HEK293 (cell line): ENCODE data around the gene ZC3H15.
A peak's percentile ranks its signal among the peaks of the same experiment; 100 is the strongest.

ENCODE experiments used
- CTCF ChIA-PET: fragments of 350-600 bp; formaldehyde crosslinking; extraction: SDS; loops from one replicate; lab custom pipeline; 2021; ENCODE audit warnings: antibody characterized with exemption; lab: Yijun Ruan, JAX
- POLR2A ChIA-PET: fragments of 300-600 bp; formaldehyde crosslinking; extraction: SDS; loops from one replicate; lab custom pipeline; 2020; ENCODE audit warnings: antibody characterized with exemption, inconsistent platforms; lab: Yijun Ruan, JAX
- H3K27ac ChIP-seq: fragments of 200-500 bp; sonication (Bioruptor generic); 2 replicates; pipeline ENCODE4 v1.5.1; 2014; ENCODE audit warnings: low read depth, low read length, control low read depth, inconsistent platforms; ENCODE audit errors: extremely low read depth
- H3K36me3 ChIP-seq, 2 experiments: fragments of 200-500 bp in 1 of 2; sonication (Bioruptor generic) in 1 of 2; 1 replicate in 1 of 2; 2 replicates in 1 of 2; pipeline ENCODE4 v1.5.1; 2014 to 2017; ENCODE audit warnings: inconsistent platforms in 2 of 2, low read length in 2 of 2; ENCODE audit not compliant: control insufficient read depth in 2 of 2, insufficient read depth in 1 of 2
- H3K4me1 ChIP-seq: fragments of 200-500 bp; sonication (Bioruptor generic); 2 replicates; pipeline ENCODE4 v1.5.1; 2014; ENCODE audit warnings: mild to moderate bottlenecking, low read length, inconsistent platforms; ENCODE audit not compliant: control insufficient read depth, insufficient read depth
- H3K4me3 ChIP-seq: 2 replicates; pipeline ENCODE4 v1.5.1; 2011; ENCODE audit warnings: low read depth, mild to moderate bottlenecking, control low read depth, low read length, moderate library complexity
- H3K9me3 ChIP-seq: fragments of 200-500 bp; sonication (Bioruptor generic); 2 replicates; pipeline ENCODE4 v1.5.1; 2014; ENCODE audit warnings: low read depth, low read length, inconsistent platforms; ENCODE audit not compliant: control insufficient read depth, insufficient read depth
- HOXA7 ChIP-seq: sonication (generic); formaldehyde crosslinking; IDR thresholded peaks from 2 replicates; pipeline ENCODE4 v1.8.1; 2022; ENCODE audit warnings: missing genetic modification reagents, borderline replicate concordance
- MEIS1 ChIP-seq: sonication (generic); formaldehyde crosslinking; IDR thresholded peaks from 2 replicates; pipeline ENCODE4 v1.8.1; 2022; ENCODE audit warnings: missing genetic modification reagents, mild to moderate bottlenecking, borderline replicate concordance
- OVOL3 ChIP-seq: fragments of 450-650 bp; formaldehyde crosslinking; IDR thresholded peaks from 2 replicates; pipeline ENCODE4 v1.5.1; 2016; ENCODE audit warnings: missing biosample characterization, missing genetic modification characterization
- SCRT1 ChIP-seq: fragments of 450-650 bp; formaldehyde crosslinking; IDR thresholded peaks from 2 replicates; pipeline ENCODE4 v1.5.1; 2016; ENCODE audit warnings: missing biosample characterization, missing genetic modification characterization, borderline replicate concordance
- ZEB2 ChIP-seq: fragments of 450-650 bp; formaldehyde crosslinking; IDR thresholded peaks from 2 replicates; pipeline ENCODE4 v1.5.1; 2016; ENCODE audit warnings: missing biosample characterization, missing genetic modification characterization
- ZNF311 ChIP-seq: fragments of 450-650 bp; formaldehyde crosslinking; IDR thresholded peaks from 2 replicates; pipeline ENCODE4 v1.5.1; 2017; ENCODE audit warnings: missing biosample characterization, missing genetic modification characterization, borderline replicate concordance
- TF ChIP-seq, protein P1 (sequence below): fragments of 450-650 bp; formaldehyde crosslinking; IDR thresholded peaks from 2 replicates; pipeline ENCODE4 v1.5.1; 2016; ENCODE audit warnings: missing biosample characterization, missing genetic modification characterization
- TF ChIP-seq, protein P2 (sequence below): fragments of 450-650 bp; formaldehyde crosslinking; IDR thresholded peaks from 2 replicates; pipeline ENCODE4 v1.5.1; 2016; ENCODE audit warnings: missing biosample characterization, missing genetic modification characterization
- TF ChIP-seq, protein P3 (sequence below): fragments of 450-650 bp; formaldehyde crosslinking; IDR thresholded peaks from 2 replicates; pipeline ENCODE4 v1.5.1; 2016; ENCODE audit warnings: missing biosample characterization, missing genetic modification characterization
- TF ChIP-seq, protein P4 (sequence below): fragments of 450-650 bp; formaldehyde crosslinking; IDR thresholded peaks from 2 replicates; pipeline ENCODE4 v1.5.1; 2016; ENCODE audit warnings: missing biosample characterization, missing genetic modification characterization

ZC3H15 gene

DNA sequence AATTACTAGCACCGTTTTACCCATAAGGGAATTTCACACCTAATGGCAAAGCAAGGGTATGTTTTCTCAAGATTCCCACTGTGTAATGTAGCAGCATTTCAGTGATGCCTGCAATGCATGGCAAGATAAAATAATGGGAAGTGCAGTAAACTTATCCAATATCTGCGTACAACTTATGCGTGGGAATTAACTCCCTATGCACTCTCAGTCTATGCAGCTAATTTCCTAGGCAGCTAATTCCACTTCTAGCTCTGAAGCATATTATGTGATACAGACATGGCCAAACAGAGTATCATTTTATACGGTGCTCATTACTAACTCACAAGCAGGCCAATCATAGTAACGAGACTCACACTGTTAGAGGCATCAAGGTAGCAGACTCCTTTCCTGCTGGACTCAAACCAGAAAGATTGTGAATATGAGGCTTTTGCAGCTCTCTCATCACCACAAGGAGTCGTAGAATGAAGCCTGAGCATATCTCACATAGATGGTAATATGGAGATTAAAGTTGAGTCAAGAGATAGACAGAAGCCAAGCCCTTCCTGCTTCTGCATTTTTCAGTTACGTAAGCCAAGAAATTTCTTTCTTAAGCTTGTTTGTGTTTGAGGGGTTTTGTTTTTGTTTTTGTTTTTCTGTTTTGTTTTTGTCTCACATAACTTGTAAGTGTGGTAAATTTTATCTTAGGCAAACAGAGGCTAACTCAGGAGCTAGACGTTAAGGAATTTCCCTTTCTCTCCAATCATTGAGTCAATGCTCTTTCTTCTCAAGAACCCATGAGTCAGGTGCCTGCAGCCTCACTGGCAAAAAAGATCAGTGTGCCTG, 69.0 kb downstream of the ZC3H15 start:
- Histone ChIP-seq H3K4me1 (no peaks in the 10 kb centered on the region), H3K36me3 (no peaks in the 10 kb centered on the region), H3K4me3 (no peak overlapping the region), H3K9me3 (no peaks in the 10 kb centered on the region), H3K27ac (no peak overlapping the region)
- POLR2A ChIA-PET, result interaction anchor here (1.5 to 2.1 kb wide), 2 partner anchors 15 to 35 kb away, joined by 4 to 9 read pairs; partner anchors contain the start of gene ITGAV
- CTCF ChIA-PET, result interaction anchor here (0.5 to 1.0 kb wide), 2 partner anchors 10 to 16 kb away, joined by 3 read pairs; no protein-coding TSS in a partner anchor
- TF ChIP-seq ZNF311 (tag by site-specific recombination), result no peak
- TF ChIP-seq, protein P1, sequence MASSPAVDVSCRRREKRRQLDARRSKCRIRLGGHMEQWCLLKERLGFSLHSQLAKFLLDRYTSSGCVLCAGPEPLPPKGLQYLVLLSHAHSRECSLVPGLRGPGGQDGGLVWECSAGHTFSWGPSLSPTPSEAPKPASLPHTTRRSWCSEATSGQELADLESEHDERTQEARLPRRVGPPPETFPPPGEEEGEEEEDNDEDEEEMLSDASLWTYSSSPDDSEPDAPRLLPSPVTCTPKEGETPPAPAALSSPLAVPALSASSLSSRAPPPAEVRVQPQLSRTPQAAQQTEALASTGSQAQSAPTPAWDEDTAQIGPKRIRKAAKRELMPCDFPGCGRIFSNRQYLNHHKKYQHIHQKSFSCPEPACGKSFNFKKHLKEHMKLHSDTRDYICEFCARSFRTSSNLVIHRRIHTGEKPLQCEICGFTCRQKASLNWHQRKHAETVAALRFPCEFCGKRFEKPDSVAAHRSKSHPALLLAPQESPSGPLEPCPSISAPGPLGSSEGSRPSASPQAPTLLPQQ (tag by site-specific recombination), result no peak
- TF ChIP-seq SCRT1 (tag by site-specific recombination), result no peak
- TF ChIP-seq MEIS1 (CRISPR knock-in tag), result no peak
- TF ChIP-seq, protein P2, sequence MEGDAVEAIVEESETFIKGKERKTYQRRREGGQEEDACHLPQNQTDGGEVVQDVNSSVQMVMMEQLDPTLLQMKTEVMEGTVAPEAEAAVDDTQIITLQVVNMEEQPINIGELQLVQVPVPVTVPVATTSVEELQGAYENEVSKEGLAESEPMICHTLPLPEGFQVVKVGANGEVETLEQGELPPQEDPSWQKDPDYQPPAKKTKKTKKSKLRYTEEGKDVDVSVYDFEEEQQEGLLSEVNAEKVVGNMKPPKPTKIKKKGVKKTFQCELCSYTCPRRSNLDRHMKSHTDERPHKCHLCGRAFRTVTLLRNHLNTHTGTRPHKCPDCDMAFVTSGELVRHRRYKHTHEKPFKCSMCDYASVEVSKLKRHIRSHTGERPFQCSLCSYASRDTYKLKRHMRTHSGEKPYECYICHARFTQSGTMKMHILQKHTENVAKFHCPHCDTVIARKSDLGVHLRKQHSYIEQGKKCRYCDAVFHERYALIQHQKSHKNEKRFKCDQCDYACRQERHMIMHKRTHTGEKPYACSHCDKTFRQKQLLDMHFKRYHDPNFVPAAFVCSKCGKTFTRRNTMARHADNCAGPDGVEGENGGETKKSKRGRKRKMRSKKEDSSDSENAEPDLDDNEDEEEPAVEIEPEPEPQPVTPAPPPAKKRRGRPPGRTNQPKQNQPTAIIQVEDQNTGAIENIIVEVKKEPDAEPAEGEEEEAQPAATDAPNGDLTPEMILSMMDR (tag by site-specific recombination), result 0 out of 2 replicates have a peak, but pooled peaks have one; percentile 11

DNA sequence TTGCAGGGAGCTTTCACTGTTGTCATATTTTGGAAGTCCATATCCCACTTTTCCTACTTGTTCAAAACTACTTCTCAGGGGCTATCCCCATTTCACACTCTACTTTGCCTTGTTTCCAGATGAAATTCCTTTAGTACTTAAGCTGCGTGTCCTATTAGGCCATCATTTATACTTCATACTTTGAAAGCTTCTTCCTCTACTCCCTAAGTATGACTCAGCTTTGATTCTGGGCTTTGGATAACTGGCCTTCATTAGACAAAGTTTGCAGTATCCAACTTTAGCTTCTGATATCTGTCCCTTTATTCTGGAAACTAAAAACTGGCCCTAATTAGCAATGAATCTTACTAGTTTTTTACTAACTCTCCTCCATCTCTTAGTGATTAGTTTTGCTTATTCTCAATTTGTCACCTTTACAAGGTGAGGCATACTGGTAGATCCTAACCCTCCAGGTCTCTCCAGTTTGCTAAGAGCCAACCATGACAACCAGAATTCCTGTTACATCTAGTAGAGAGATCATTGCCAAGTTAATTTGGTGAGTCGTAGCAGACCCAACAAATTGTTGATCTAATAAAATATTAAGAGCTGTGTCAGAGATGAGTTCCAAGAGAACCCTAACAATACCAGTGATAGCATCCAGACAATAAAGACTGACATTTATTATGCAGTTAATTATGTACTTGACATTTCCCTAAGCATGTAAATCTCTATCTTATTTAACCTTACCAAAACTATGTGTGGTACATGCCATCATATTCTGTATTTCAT, 72.6 kb downstream of the ZC3H15 start:
- Histone ChIP-seq H3K4me3 (no peak overlapping the region), H3K27ac (no peak overlapping the region), H3K4me1 (no peaks in the 10 kb centered on the region), H3K9me3 (no peaks in the 10 kb centered on the region), H3K36me3 (no peaks in the 10 kb centered on the region)
- POLR2A ChIA-PET, result no interaction called here
- CTCF ChIA-PET, result no interaction called here
- TF ChIP-seq, protein P3, sequence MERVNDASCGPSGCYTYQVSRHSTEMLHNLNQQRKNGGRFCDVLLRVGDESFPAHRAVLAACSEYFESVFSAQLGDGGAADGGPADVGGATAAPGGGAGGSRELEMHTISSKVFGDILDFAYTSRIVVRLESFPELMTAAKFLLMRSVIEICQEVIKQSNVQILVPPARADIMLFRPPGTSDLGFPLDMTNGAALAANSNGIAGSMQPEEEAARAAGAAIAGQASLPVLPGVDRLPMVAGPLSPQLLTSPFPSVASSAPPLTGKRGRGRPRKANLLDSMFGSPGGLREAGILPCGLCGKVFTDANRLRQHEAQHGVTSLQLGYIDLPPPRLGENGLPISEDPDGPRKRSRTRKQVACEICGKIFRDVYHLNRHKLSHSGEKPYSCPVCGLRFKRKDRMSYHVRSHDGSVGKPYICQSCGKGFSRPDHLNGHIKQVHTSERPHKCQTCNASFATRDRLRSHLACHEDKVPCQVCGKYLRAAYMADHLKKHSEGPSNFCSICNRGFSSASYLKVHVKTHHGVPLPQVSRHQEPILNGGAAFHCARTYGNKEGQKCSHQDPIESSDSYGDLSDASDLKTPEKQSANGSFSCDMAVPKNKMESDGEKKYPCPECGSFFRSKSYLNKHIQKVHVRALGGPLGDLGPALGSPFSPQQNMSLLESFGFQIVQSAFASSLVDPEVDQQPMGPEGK (tag by site-specific recombination), result no peak
- no peak for TF ChIP-seq HOXA7 (CRISPR knock-in tag)
- no peak for TF ChIP-seq OVOL3 (tag by site-specific recombination)
- TF ChIP-seq ZEB2 (tag by site-specific recombination), result no peak
- TF ChIP-seq, protein P4, sequence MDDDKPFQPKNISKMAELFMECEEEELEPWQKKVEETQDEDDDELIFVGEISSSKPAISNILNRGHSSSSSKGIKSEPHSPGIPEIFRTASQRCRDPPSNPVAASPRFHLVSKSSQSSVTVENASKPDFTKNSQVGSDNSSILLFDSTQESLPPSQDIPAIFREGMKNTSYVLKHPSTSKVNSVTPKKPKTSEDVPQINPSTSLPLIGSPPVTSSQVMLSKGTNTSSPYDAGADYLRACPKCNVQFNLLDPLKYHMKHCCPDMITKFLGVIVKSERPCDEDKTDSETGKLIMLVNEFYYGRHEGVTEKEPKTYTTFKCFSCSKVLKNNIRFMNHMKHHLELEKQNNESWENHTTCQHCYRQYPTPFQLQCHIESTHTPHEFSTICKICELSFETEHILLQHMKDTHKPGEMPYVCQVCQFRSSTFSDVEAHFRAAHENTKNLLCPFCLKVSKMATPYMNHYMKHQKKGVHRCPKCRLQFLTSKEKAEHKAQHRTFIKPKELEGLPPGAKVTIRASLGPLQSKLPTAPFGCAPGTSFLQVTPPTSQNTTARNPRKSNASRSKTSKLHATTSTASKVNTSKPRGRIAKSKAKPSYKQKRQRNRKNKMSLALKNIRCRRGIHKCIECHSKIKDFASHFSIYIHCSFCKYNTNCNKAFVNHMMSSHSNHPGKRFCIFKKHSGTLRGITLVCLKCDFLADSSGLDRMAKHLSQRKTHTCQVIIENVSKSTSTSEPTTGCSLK (tag by site-specific recombination), result no peak
